ENCODE data around the gene CERT1. TPM values are rescaled to one million over a fixed set of nuclear protein-coding genes. Genes with fewer than 3 reads are reported as not detected.

CERT1 gene
- total and polyA plus RNA-seq, 2 donors (not counting 3 experiments of a cell fraction or from before 2014, with no cell fraction given): 8.0 to 21.3 TPM

- no peak for TF ChIP-seq CTCF (IDR thresholded peaks at IDR 0.05; ENCODE audit: extremely low read depth in 1 of 2, insufficient read depth in 1 of 2, low read depth in 1 of 2, low read length in 2 of 2)
- TF ChIP-seq MAX (IDR thresholded peaks at IDR 0.05; ENCODE audit: insufficient read depth, insufficient read length): no peak
- TF ChIP-seq POLR2A (IDR thresholded peaks at IDR 0.05; ENCODE audit: low read depth, low read length): no peak
- no peak for TF ChIP-seq EZH2 (IDR thresholded peaks at IDR 0.05; ENCODE audit: borderline replicate concordance, low read depth, low read length, severe bottlenecking)
- TF ChIP-seq POLR2AphosphoS5 (IDR thresholded peaks at IDR 0.05; ENCODE audit: insufficient read depth, low read depth, low read length): no peak
- no peak for TF ChIP-seq JUN (IDR thresholded peaks at IDR 0.05; ENCODE audit: borderline replicate concordance, insufficient read depth, insufficient read length, low read depth)
- no peak for TF ChIP-seq FOS (IDR thresholded peaks at IDR 0.05; ENCODE audit: borderline replicate concordance, insufficient read depth, low read length)
- no peak for TF ChIP-seq MYC (IDR thresholded peaks at IDR 0.05; ENCODE audit: low read depth, low read length)
- FAIRE-seq: no peak
- H3K4me2 ChIP-seq (ENCODE audit: insufficient read depth, low read length): no peak overlapping the region
- H2AFZ ChIP-seq (ENCODE audit: low read depth, low read length): no peak overlapping the region
- H3K4me3 ChIP-seq (replicated peaks in 1 of 3; ENCODE audit: insufficient read depth in 1 of 3, low read depth in 1 of 3, low read length in 3 of 3): no peak overlapping the region
- ChIA-PET POLR2A (no interaction called here), CTCF (interaction anchor here (1.1 to 1.6 kb wide), 3 partner anchors 14 to 130 kb away, joined by 3 to 7 read pairs (median 4); no protein-coding TSS in a partner anchor)
- no peaks in the 10 kb centered on the region for H3K27me3 ChIP-seq (ENCODE audit: control insufficient read depth in 2 of 2, insufficient read depth in 2 of 2, low read length in 2 of 2)
- H3K9ac ChIP-seq (replicated peaks; ENCODE audit: extremely low read depth, insufficient read depth, low read length): no peak overlapping the region
- no TSS peak for BruUV-seq (replicated peaks)
- no peaks in the 10 kb centered on the region for H3K9me3 ChIP-seq (replicated peaks; ENCODE audit: control insufficient read depth, insufficient read depth, low read length)
- peaks cover 2% of the 10 kb centered on the region for H3K79me2 ChIP-seq (ENCODE audit: control insufficient read depth, insufficient read depth, low read length)
- H3K36me3 ChIP-seq (ENCODE audit: control insufficient read depth in 2 of 2, extremely low read depth in 1 of 2, insufficient read depth in 2 of 2, low read length in 2 of 2): peaks cover 0 to 5% of the 10 kb centered on the region in 2 experiments
- H3K9me1 ChIP-seq (replicated peaks; ENCODE audit: control insufficient read depth, extremely low read depth, insufficient read depth, low read length): no peaks in the 10 kb centered on the region
- no peak overlapping the region for H3K27ac ChIP-seq (ENCODE audit: insufficient read depth, low read depth, low read length)
- DNase-seq (ENCODE audit: low read depth, low spot score): no peak
- intact Hi-C loops (cut with micrococcal nuclease) (no loop called here), dilution Hi-C loops (cut with MboI; ENCODE audit: extremely low pct_ligation_motif_present, low sequenced_read_pairs) (no loop called here)
- peaks cover 3% of the 10 kb centered on the region for H4K20me1 ChIP-seq (replicated peaks; ENCODE audit: control insufficient read depth, extremely low read depth, insufficient read depth, low read length)
- no peaks in the 10 kb centered on the region for H3K4me1 ChIP-seq (ENCODE audit: control insufficient read depth, extremely low read depth, insufficient read depth, low read length)
Measured at GRCh38 chr5:75551471-75551870, 40.0 kb upstream of the CERT1 start.

All from endothelial cell of umbilical vein (primary cell).